Measurements from ENCODE around the gene DRC3.

DNA sequence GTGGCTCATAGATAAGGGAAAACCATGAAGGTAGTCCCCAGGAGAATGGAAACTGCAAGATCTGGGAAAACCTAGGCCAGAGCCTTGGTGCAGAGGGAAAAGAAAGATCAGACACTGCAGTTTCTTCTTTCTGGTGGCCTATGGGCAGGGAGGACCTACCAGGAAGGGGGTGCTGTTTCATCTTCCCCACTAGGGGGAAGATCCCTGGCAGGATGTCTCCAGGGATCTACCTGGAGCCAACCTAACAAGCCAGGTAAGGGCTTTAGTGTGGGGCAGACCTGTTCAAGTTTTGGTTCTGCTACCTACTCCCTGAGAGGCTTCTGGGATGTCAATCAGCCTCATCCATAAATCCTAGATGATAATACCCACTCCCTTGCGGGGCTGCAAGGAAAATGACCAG, 21.9 kb upstream of the DRC3 start:
- no peak for TF ChIP-seq TAF1 (conservative IDR thresholded peaks at IDR 0.05)
- TF ChIP-seq, protein P1, sequence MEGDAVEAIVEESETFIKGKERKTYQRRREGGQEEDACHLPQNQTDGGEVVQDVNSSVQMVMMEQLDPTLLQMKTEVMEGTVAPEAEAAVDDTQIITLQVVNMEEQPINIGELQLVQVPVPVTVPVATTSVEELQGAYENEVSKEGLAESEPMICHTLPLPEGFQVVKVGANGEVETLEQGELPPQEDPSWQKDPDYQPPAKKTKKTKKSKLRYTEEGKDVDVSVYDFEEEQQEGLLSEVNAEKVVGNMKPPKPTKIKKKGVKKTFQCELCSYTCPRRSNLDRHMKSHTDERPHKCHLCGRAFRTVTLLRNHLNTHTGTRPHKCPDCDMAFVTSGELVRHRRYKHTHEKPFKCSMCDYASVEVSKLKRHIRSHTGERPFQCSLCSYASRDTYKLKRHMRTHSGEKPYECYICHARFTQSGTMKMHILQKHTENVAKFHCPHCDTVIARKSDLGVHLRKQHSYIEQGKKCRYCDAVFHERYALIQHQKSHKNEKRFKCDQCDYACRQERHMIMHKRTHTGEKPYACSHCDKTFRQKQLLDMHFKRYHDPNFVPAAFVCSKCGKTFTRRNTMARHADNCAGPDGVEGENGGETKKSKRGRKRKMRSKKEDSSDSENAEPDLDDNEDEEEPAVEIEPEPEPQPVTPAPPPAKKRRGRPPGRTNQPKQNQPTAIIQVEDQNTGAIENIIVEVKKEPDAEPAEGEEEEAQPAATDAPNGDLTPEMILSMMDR (IDR thresholded peaks at IDR 0.05; ENCODE audit: low read depth, low read length, missing input control), result no peak
- no peak for TF ChIP-seq YY1 (IDR thresholded peaks at IDR 0.05)
- no peak for TF ChIP-seq GABPA (IDR thresholded peaks at IDR 0.05 in 1 of 2, conservative IDR thresholded peaks at IDR 0.05 in 1 of 2)
- TF ChIP-seq JUND (IDR thresholded peaks at IDR 0.05), result no peak
- TF ChIP-seq, protein P2, sequence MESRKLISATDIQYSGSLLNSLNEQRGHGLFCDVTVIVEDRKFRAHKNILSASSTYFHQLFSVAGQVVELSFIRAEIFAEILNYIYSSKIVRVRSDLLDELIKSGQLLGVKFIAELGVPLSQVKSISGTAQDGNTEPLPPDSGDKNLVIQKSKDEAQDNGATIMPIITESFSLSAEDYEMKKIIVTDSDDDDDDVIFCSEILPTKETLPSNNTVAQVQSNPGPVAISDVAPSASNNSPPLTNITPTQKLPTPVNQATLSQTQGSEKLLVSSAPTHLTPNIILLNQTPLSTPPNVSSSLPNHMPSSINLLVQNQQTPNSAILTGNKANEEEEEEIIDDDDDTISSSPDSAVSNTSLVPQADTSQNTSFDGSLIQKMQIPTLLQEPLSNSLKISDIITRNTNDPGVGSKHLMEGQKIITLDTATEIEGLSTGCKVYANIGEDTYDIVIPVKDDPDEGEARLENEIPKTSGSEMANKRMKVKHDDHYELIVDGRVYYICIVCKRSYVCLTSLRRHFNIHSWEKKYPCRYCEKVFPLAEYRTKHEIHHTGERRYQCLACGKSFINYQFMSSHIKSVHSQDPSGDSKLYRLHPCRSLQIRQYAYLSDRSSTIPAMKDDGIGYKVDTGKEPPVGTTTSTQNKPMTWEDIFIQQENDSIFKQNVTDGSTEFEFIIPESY (IDR thresholded peaks at IDR 0.05), result no peak
- TF ChIP-seq, protein P3, sequence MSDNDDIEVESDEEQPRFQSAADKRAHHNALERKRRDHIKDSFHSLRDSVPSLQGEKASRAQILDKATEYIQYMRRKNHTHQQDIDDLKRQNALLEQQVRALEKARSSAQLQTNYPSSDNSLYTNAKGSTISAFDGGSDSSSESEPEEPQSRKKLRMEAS (IDR thresholded peaks at IDR 0.05), result no peak
- TF ChIP-seq FOXA1 (IDR thresholded peaks at IDR 0.05), result no peak
- TF ChIP-seq, protein P4, sequence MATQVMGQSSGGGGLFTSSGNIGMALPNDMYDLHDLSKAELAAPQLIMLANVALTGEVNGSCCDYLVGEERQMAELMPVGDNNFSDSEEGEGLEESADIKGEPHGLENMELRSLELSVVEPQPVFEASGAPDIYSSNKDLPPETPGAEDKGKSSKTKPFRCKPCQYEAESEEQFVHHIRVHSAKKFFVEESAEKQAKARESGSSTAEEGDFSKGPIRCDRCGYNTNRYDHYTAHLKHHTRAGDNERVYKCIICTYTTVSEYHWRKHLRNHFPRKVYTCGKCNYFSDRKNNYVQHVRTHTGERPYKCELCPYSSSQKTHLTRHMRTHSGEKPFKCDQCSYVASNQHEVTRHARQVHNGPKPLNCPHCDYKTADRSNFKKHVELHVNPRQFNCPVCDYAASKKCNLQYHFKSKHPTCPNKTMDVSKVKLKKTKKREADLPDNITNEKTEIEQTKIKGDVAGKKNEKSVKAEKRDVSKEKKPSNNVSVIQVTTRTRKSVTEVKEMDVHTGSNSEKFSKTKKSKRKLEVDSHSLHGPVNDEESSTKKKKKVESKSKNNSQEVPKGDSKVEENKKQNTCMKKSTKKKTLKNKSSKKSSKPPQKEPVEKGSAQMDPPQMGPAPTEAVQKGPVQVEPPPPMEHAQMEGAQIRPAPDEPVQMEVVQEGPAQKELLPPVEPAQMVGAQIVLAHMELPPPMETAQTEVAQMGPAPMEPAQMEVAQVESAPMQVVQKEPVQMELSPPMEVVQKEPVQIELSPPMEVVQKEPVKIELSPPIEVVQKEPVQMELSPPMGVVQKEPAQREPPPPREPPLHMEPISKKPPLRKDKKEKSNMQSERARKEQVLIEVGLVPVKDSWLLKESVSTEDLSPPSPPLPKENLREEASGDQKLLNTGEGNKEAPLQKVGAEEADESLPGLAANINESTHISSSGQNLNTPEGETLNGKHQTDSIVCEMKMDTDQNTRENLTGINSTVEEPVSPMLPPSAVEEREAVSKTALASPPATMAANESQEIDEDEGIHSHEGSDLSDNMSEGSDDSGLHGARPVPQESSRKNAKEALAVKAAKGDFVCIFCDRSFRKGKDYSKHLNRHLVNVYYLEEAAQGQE (IDR thresholded peaks at IDR 0.05), result no peak
- no peak for TF ChIP-seq SP1 (IDR thresholded peaks at IDR 0.05)
- no peak for TF ChIP-seq HNF4G (IDR thresholded peaks at IDR 0.05)
- no peak for TF ChIP-seq RAD21 (IDR thresholded peaks at IDR 0.05)
- no peak for TF ChIP-seq RXRA (IDR thresholded peaks at IDR 0.05)
